ENCODE results near the gene FOXN3.
"Not testable (repeated sequence)": the region's sequence is repeated elsewhere in the genome, so short reads cannot be mapped to it uniquely, and the experiment has no call there.

Gene FOXN3

GRCh38 chr14:89267163-89267562, 149.9 kb downstream of the FOXN3 start:
- no peak for DNase-seq

GRCh38 chr14:89266754-89267153, 150.3 kb downstream of the FOXN3 start:
- no peak for DNase-seq

- no peak for DNase-seq
These were observed 151.8 kb downstream of the FOXN3 start for GRCh38 chr14:89265234-89265633.

GRCh38 chr14:89264196-89264800, 152.7 kb downstream of the FOXN3 start:
- no peak for DNase-seq

GRCh38 chr14:89262041-89262440, 155.0 kb downstream of the FOXN3 start:
- DNase-seq, result no peak

GRCh38 chr14:89260898-89261297, 156.1 kb downstream of the FOXN3 start:
- DNase-seq, result no peak

GRCh38 chr14:89259951-89260609, 157.0 kb downstream of the FOXN3 start:
- no peak for DNase-seq

GRCh38 chr14:89258728-89259273, 158.2 kb downstream of the FOXN3 start:
- no peak for DNase-seq

GRCh38 chr14:89256951-89257350, 160.1 kb downstream of the FOXN3 start:
- DNase-seq, result no peak

GRCh38 chr14:89256283-89256682, 160.8 kb downstream of the FOXN3 start:
- DNase-seq, result no peak

- DNase-seq, result no peak
These were observed 161.2 kb downstream of the FOXN3 start for GRCh38 chr14:89255852-89256251.

GRCh38 chr14:89255012-89255411, 162.0 kb downstream of the FOXN3 start:
- DNase-seq, result no peak

GRCh38 chr14:89254166-89254909, 162.7 kb downstream of the FOXN3 start:
- no peak for DNase-seq

- no peak for DNase-seq
These were observed 164.0 kb downstream of the FOXN3 start for GRCh38 chr14:89252887-89253532.

GRCh38 chr14:89251061-89251460, 166.0 kb downstream of the FOXN3 start:
- no peak for DNase-seq

GRCh38 chr14:89250655-89250975, 166.4 kb downstream of the FOXN3 start:
- not testable (repeated sequence) for DNase-seq

GRCh38 chr14:89249972-89250654, 166.9 kb downstream of the FOXN3 start:
- DNase-seq, result no peak

GRCh38 chr14:89249065-89249695, 167.9 kb downstream of the FOXN3 start:
- DNase-seq, result no peak

GRCh38 chr14:89248411-89249064, 168.5 kb downstream of the FOXN3 start:
- DNase-seq, result no peak

- no peak for DNase-seq
These were observed 169.4 kb downstream of the FOXN3 start for GRCh38 chr14:89247457-89248122.

GRCh38 chr14:89246290-89246689, 170.7 kb downstream of the FOXN3 start:
- no peak for DNase-seq

All from NCI-H1417 treated with DMSO at 0.1 percent for 48 hours (cell line).